Activated CD8-positive, alpha-beta memory T cell treated with anti-CD3 and anti-CD28 coated beads, Interleukin-2, amount 50 U/mL, for 24 hours (primary cell): ENCODE results near the gene MIPOL1.
"Not testable (repeated sequence)": the region's sequence is repeated elsewhere in the genome, so short reads cannot be mapped to it uniquely, and the experiment has no call there.

Experiments
- DNase-seq: peaks from one replicate; pipeline ENCODE4 v3.0.0-alpha.2; 2020; ENCODE audit errors: extremely low read depth

Gene MIPOL1

GRCh38 chr14:37197421-37198272 lies at the start of gene MIPOL1:
TSS of gene MIPOL1 (plus strand) at chr14:37197937. CDS start at chr14:37247889, 49,952 bp downstream.
- DNase-seq = no peak

GRCh38 chr14:37150414-37150813 lies 47.3 kb upstream of the MIPOL1 start:
- DNase-seq = no peak

- no peak for DNase-seq
Measured at GRCh38 chr14:37153005-37153404, 44.7 kb upstream of the MIPOL1 start.

GRCh38 chr14:37153483-37153882 lies 44.3 kb upstream of the MIPOL1 start:
- DNase-seq = no peak

- no peak for DNase-seq
Measured at GRCh38 chr14:37157987-37158386, 39.8 kb upstream of the MIPOL1 start.

- DNase-seq = not testable (repeated sequence)
Measured at GRCh38 chr14:37162307-37162706, 35.4 kb upstream of the MIPOL1 start.

GRCh38 chr14:37165794-37166193 lies 31.9 kb upstream of the MIPOL1 start:
- no peak for DNase-seq

GRCh38 chr14:37167151-37168047 lies 30.3 kb upstream of the MIPOL1 start:
- DNase-seq = no peak

- DNase-seq = no peak
Measured at GRCh38 chr14:37168721-37169120, 29.0 kb upstream of the MIPOL1 start.

- no peak for DNase-seq
Measured at GRCh38 chr14:37170237-37170636, 27.5 kb upstream of the MIPOL1 start.

GRCh38 chr14:37170993-37171392 lies 26.7 kb upstream of the MIPOL1 start:
- DNase-seq = no peak

GRCh38 chr14:37171678-37172023 lies 26.1 kb upstream of the MIPOL1 start:
- no peak for DNase-seq

GRCh38 chr14:37172024-37172869 lies 25.5 kb upstream of the MIPOL1 start, which contains the start of gene SLC25A21:
TSS of gene SLC25A21 (minus strand) at chr14:37172606.
- no peak for DNase-seq

- no peak for DNase-seq
Measured at GRCh38 chr14:37172936-37173614, 24.7 kb upstream of the MIPOL1 start.

- DNase-seq = no peak
Measured at GRCh38 chr14:37179896-37180502, 17.7 kb upstream of the MIPOL1 start.

- DNase-seq = not testable (repeated sequence)
Measured at GRCh38 chr14:37180886-37181285, 16.9 kb upstream of the MIPOL1 start.

- DNase-seq = no peak
Measured at GRCh38 chr14:37181441-37181840, 16.3 kb upstream of the MIPOL1 start.

- not testable (repeated sequence) for DNase-seq
Measured at GRCh38 chr14:37184520-37184919, 13.2 kb upstream of the MIPOL1 start.

- no peak for DNase-seq
Measured at GRCh38 chr14:37185670-37186069, 12.1 kb upstream of the MIPOL1 start.

- no peak for DNase-seq
Measured at GRCh38 chr14:37186865-37187264, 10.9 kb upstream of the MIPOL1 start.

- no peak for DNase-seq
Measured at GRCh38 chr14:37187294-37187693, 10.4 kb upstream of the MIPOL1 start.
